Natural killer cell (primary cell): ENCODE data around the gene KLHL21. TPM values are rescaled to one million over a fixed set of nuclear protein-coding genes. Genes with fewer than 3 reads are reported as not detected.

Source experiments
- ATAC-seq, 3 donors: fragments of 150-1000 bp in 2 of 3; fragments of 200-7000 bp in 1 of 3; cut with Tn5 transposase; 1 replicate in 1 of 3; 2 replicates in 2 of 3; pipeline ENCODE4 v1.10.0; 2021; ENCODE audit warnings: mild to moderate bottlenecking in 2 of 3, moderate library complexity in 2 of 3
- DNase-seq, 2 donors: peaks; one replicate each; pipeline versions ENCODE4 v3.0.0 to v3.0.0-alpha.2; 2013 to 2021; ENCODE audit warnings: mixed read lengths in 1 of 2
- H3K27ac ChIP-seq: one replicate; pipeline ENCODE4 v1.5.1; 2013; ENCODE audit warnings: mild to moderate bottlenecking, low read length
- H3K27me3 ChIP-seq: one replicate; pipeline ENCODE4 v1.6.1; 2013; ENCODE audit warnings: low read length; ENCODE audit not compliant: control insufficient read depth, insufficient read depth
- H3K36me3 ChIP-seq: one replicate; pipeline ENCODE4 v1.6.1; 2013; ENCODE audit warnings: low read length; ENCODE audit not compliant: control insufficient read depth, insufficient read depth
- H3K4me1 ChIP-seq: one replicate; pipeline ENCODE4 v1.6.1; 2013; ENCODE audit warnings: low read length; ENCODE audit not compliant: control insufficient read depth, insufficient read depth
- H3K4me3 ChIP-seq: one replicate; pipeline ENCODE4 v1.5.1; 2013; ENCODE audit warnings: low read length
- H3K9me3 ChIP-seq: one replicate; pipeline ENCODE4 v1.6.1; 2013; ENCODE audit warnings: low read length; ENCODE audit not compliant: control insufficient read depth, insufficient read depth
- H3K27ac Mint-ChIP-seq, 2 donors: one replicate each; pipeline ENCODE4 v1.8.0; 2022; ENCODE audit warnings: mild to moderate bottlenecking in 2 of 2, mixed read lengths in 2 of 2, moderate library complexity in 1 of 2
- H3K27me3 Mint-ChIP-seq, 2 donors: one replicate each; pipeline ENCODE4 v1.8.0; 2022; ENCODE audit warnings: low read depth in 2 of 2, mixed read lengths in 2 of 2
- H3K36me3 Mint-ChIP-seq: one replicate; pipeline ENCODE4 v1.8.0; 2022; ENCODE audit warnings: mixed read lengths
- H3K4me1 Mint-ChIP-seq, 2 donors: one replicate each; pipeline ENCODE4 v1.8.0; 2022; ENCODE audit warnings: mixed read lengths in 2 of 2
- H3K4me3 Mint-ChIP-seq: one replicate; pipeline ENCODE4 v1.8.0; 2022; ENCODE audit warnings: mild to moderate bottlenecking, moderate library complexity, mixed read lengths
- H3K9me3 Mint-ChIP-seq, 2 donors: one replicate each; pipeline ENCODE4 v1.8.0; 2022; ENCODE audit warnings: mixed read lengths in 2 of 2
- CTCF ChIP-seq: fragments of 200-600 bp; IDR thresholded peaks from one replicate; pipeline ENCODE4 v1.8.0; 2022; ENCODE audit warnings: antibody characterized with exemption
- WGBS: methylation state at CpG from one replicate; pipeline ENCODE4 v1.1.7; 2013; ENCODE audit warnings: missing lambda C conversion rate; ENCODE audit not compliant: insufficient coverage; 5-methylcytosine and 5-hydroxymethylcytosine counted together
- intact Hi-C: fragments of 100-400 bp; cut with micrococcal nuclease; formaldehyde crosslinking; loops from one replicate; pipeline ENCODE4 v1.14.2; 2022
- total RNA-seq, 4 donors: library from RNA; stranded (reverse); fragments of 120-200 nt in 1 of 4; gene quantifications; one replicate each; pipeline versions ENCODE4 v1.2.3 to v1.2.4, GENCODE V29; 2013 to 2022

KLHL21 gene
- total RNA-seq, 3 donors from 2014 or later (not counting 1 experiment from before 2014, with no cell fraction given): 23.5 to 37.8 (median 28.9) TPM

GRCh38 chr1:6603238-6603914, 707 bp upstream of the KLHL21 start:
- H3K9me3 Mint-ChIP-seq: no peaks in the 10 kb centered on the region
- H3K27ac Mint-ChIP-seq: peak overlapping the region; percentile 93 to 99
- Histone ChIP-seq H3K27me3 (no peaks in the 10 kb centered on the region), H3K4me1 (peaks cover 43% of the 10 kb centered on the region), H3K4me3 (peak overlapping the region; percentile 78), H3K9me3 (no peaks in the 10 kb centered on the region), H3K27ac (peak overlapping the region; percentile 96), H3K36me3 (peaks cover 2% of the 10 kb centered on the region)
- peaks cover 42% of the 10 kb centered on the region in 2 donors for H3K4me1 Mint-ChIP-seq
- H3K36me3 Mint-ChIP-seq: no peaks in the 10 kb centered on the region
- intact Hi-C loops: loop anchor here (1.0 to 5.0 kb wide), 3 partner anchors 10 to 576 kb away; partner anchors contain the start of genes CAMTA1 and PHF13
- H3K27me3 Mint-ChIP-seq: no peaks in the 10 kb centered on the region
- TF ChIP-seq CTCF: no peak
- peak; percentile 30 to 63 (median 52) for ATAC-seq
- H3K4me3 Mint-ChIP-seq: peak overlapping the region; percentile 88
- peak; percentile 67 to 79 for DNase-seq
- 1% methylated on average over 36 of the region's 36 CpGs for WGBS

GRCh38 chr1:6601923-6602668, 573 bp downstream of the KLHL21 start:
- no peaks in the 10 kb centered on the region for H3K9me3 Mint-ChIP-seq
- Histone ChIP-seq H3K4me3 (peak overlapping the region; percentile 82), H3K4me1 (peaks cover 48% of the 10 kb centered on the region), H3K27me3 (no peaks in the 10 kb centered on the region), H3K9me3 (no peaks in the 10 kb centered on the region), H3K27ac (peak overlapping the region; percentile 65), H3K36me3 (peaks cover 11% of the 10 kb centered on the region)
- H3K27me3 Mint-ChIP-seq: no peaks in the 10 kb centered on the region
- peak overlapping the region; percentile 93 to 99 for H3K27ac Mint-ChIP-seq
- no peak for TF ChIP-seq CTCF
- no peaks in the 10 kb centered on the region for H3K36me3 Mint-ChIP-seq
- ATAC-seq: peak; percentile 27 to 46 (median 45)
- DNase-seq: peak; percentile 39 to 61
- under 1% methylated on average over 103 of the region's 103 CpGs for WGBS
- H3K4me3 Mint-ChIP-seq: peak overlapping the region; percentile 98
- intact Hi-C loops: loop anchor here (1.0 to 5.0 kb wide), 3 partner anchors 23 to 575 kb away; partner anchors contain the start of genes CAMTA1 and ZBTB48
- peaks cover 42% of the 10 kb centered on the region in 2 donors for H3K4me1 Mint-ChIP-seq

GRCh38 chr1:6601049-6601922, 1.4 kb downstream of the KLHL21 start:
- Histone ChIP-seq H3K4me1 (peaks cover 54% of the 10 kb centered on the region), H3K36me3 (peaks cover 17% of the 10 kb centered on the region), H3K4me3 (peak overlapping the region; percentile 82), H3K9me3 (no peaks in the 10 kb centered on the region), H3K27ac (peak overlapping the region; percentile 65), H3K27me3 (no peaks in the 10 kb centered on the region)
- peak overlapping the region; percentile 93 to 99 for H3K27ac Mint-ChIP-seq
- WGBS: under 1% methylated on average over 40 of the region's 40 CpGs
- H3K36me3 Mint-ChIP-seq: no peaks in the 10 kb centered on the region
- DNase-seq (peak; percentile 71 to 85), ATAC-seq (peak; percentile 42 to 53 (median 48))
- no peaks in the 10 kb centered on the region for H3K9me3 Mint-ChIP-seq
- H3K27me3 Mint-ChIP-seq: no peaks in the 10 kb centered on the region
- H3K4me1 Mint-ChIP-seq: peaks cover 42 to 45% of the 10 kb centered on the region in 2 donors
- intact Hi-C loops: loop anchor here (1.0 to 5.0 kb wide), 3 partner anchors 22 to 574 kb away; partner anchors contain the start of genes CAMTA1 and ZBTB48
- peak overlapping the region; percentile 98 for H3K4me3 Mint-ChIP-seq
- TF ChIP-seq CTCF: no peak
